ENCODE results near the gene C1orf116. TPM values are rescaled to one million over a fixed set of nuclear protein-coding genes. Genes with fewer than 3 reads are reported as not detected.

C1orf116 gene
- total RNA-seq, 1 donor from 2014 or later = not detected

GRCh38 chr1:207073906-207074820 is 41.6 kb upstream of the C1orf116 start:
- H3K27me3 ChIP-seq (ENCODE audit: control insufficient read depth in 3 of 3, insufficient read depth in 3 of 3, low read length in 3 of 3) = no peaks in the 10 kb centered on the region
- no peak overlapping the region for H3K27ac ChIP-seq (ENCODE audit: low read depth, low read length)
- peaks cover 17 to 59% (median 44%) of the 10 kb centered on the region in 3 donors for H3K36me3 ChIP-seq (ENCODE audit: control insufficient read depth in 3 of 3, insufficient read depth in 3 of 3, low read length in 3 of 3)
- H3K9me3 ChIP-seq (ENCODE audit: control insufficient read depth in 3 of 3, low read length in 3 of 3) = no peaks in the 10 kb centered on the region
- H3K4me3 ChIP-seq (ENCODE audit: low read length in 3 of 3) = no peak overlapping the region
- H3K9ac ChIP-seq (ENCODE audit: low read depth in 1 of 3, low read length in 3 of 3) = no peak overlapping the region
- H3K4me1 ChIP-seq (ENCODE audit: control insufficient read depth in 3 of 3, insufficient read depth in 3 of 3, low read length in 3 of 3) = peaks cover 7 to 15% (median 11%) of the 10 kb centered on the region in 3 donors

- H3K36me3 ChIP-seq (ENCODE audit: control insufficient read depth in 3 of 3, insufficient read depth in 3 of 3, low read length in 3 of 3) = peaks cover 31 to 65% (median 57%) of the 10 kb centered on the region in 3 donors
- no peaks in the 10 kb centered on the region for H3K27me3 ChIP-seq (ENCODE audit: control insufficient read depth in 3 of 3, insufficient read depth in 3 of 3, low read length in 3 of 3)
- peaks cover 2 to 15% (median 11%) of the 10 kb centered on the region in 3 donors for H3K4me1 ChIP-seq (ENCODE audit: control insufficient read depth in 3 of 3, insufficient read depth in 3 of 3, low read length in 3 of 3)
- H3K4me3 ChIP-seq (ENCODE audit: low read length in 3 of 3) = no peak overlapping the region
- H3K9ac ChIP-seq (ENCODE audit: low read depth in 1 of 3, low read length in 3 of 3) = no peak overlapping the region
- no peaks in the 10 kb centered on the region for H3K9me3 ChIP-seq (ENCODE audit: control insufficient read depth in 3 of 3, low read length in 3 of 3)
- no peak overlapping the region for H3K27ac ChIP-seq (ENCODE audit: low read depth, low read length)
Observed at GRCh38 chr1:207072233-207072632, 39.7 kb upstream of the C1orf116 start.

GRCh38 chr1:207071426-207071825 is 38.9 kb upstream of the C1orf116 start:
- Histone ChIP-seq H3K9me3 (ENCODE audit: control insufficient read depth in 3 of 3, low read length in 3 of 3) (no peaks in the 10 kb centered on the region), H3K36me3 (ENCODE audit: control insufficient read depth in 3 of 3, insufficient read depth in 3 of 3, low read length in 3 of 3) (peaks cover 31 to 69% (median 57%) of the 10 kb centered on the region in 3 donors), H3K9ac (ENCODE audit: low read depth in 1 of 3, low read length in 3 of 3) (no peak overlapping the region), H3K4me3 (ENCODE audit: low read length in 3 of 3) (no peak overlapping the region), H3K27me3 (ENCODE audit: control insufficient read depth in 3 of 3, insufficient read depth in 3 of 3, low read length in 3 of 3) (no peaks in the 10 kb centered on the region), H3K4me1 (ENCODE audit: control insufficient read depth in 3 of 3, insufficient read depth in 3 of 3, low read length in 3 of 3) (peaks cover 0 to 8% (median 8%) of the 10 kb centered on the region in 3 donors), H3K27ac (ENCODE audit: low read depth, low read length) (no peak overlapping the region)

- H3K36me3 ChIP-seq (ENCODE audit: control insufficient read depth in 3 of 3, insufficient read depth in 3 of 3, low read length in 3 of 3) = peaks cover 31 to 75% (median 57%) of the 10 kb centered on the region in 3 donors
- no peak overlapping the region for H3K9ac ChIP-seq (ENCODE audit: low read depth in 1 of 3, low read length in 3 of 3)
- no peaks in the 10 kb centered on the region for H3K9me3 ChIP-seq (ENCODE audit: control insufficient read depth in 3 of 3, low read length in 3 of 3)
- no peak overlapping the region for H3K27ac ChIP-seq (ENCODE audit: low read depth, low read length)
- H3K4me3 ChIP-seq (ENCODE audit: low read length in 3 of 3) = no peak overlapping the region
- H3K27me3 ChIP-seq (ENCODE audit: control insufficient read depth in 3 of 3, insufficient read depth in 3 of 3, low read length in 3 of 3) = no peaks in the 10 kb centered on the region
- peaks cover 0 to 7% (median 5%) of the 10 kb centered on the region in 3 donors for H3K4me1 ChIP-seq (ENCODE audit: control insufficient read depth in 3 of 3, insufficient read depth in 3 of 3, low read length in 3 of 3)
Observed at GRCh38 chr1:207070811-207071210, 38.3 kb upstream of the C1orf116 start.

- H3K9me3 ChIP-seq (ENCODE audit: control insufficient read depth in 3 of 3, low read length in 3 of 3) = no peaks in the 10 kb centered on the region
- H3K4me1 ChIP-seq (ENCODE audit: control insufficient read depth in 3 of 3, insufficient read depth in 3 of 3, low read length in 3 of 3) = peaks cover 0 to 7% (median 5%) of the 10 kb centered on the region in 3 donors
- peaks cover 31 to 75% (median 54%) of the 10 kb centered on the region in 3 donors for H3K36me3 ChIP-seq (ENCODE audit: control insufficient read depth in 3 of 3, insufficient read depth in 3 of 3, low read length in 3 of 3)
- no peak overlapping the region for H3K27ac ChIP-seq (ENCODE audit: low read depth, low read length)
- peak overlapping the region in 1 of 3 donors; percentile 8 for H3K9ac ChIP-seq (ENCODE audit: low read depth in 1 of 3, low read length in 3 of 3)
- H3K4me3 ChIP-seq (ENCODE audit: low read length in 3 of 3) = no peak overlapping the region
- H3K27me3 ChIP-seq (ENCODE audit: control insufficient read depth in 3 of 3, insufficient read depth in 3 of 3, low read length in 3 of 3) = no peaks in the 10 kb centered on the region
Observed at GRCh38 chr1:207069858-207070506, 37.4 kb upstream of the C1orf116 start.

GRCh38 chr1:207069061-207069460 is 36.5 kb upstream of the C1orf116 start:
- Histone ChIP-seq H3K27me3 (ENCODE audit: control insufficient read depth in 3 of 3, insufficient read depth in 3 of 3, low read length in 3 of 3) (no peaks in the 10 kb centered on the region), H3K9ac (ENCODE audit: low read depth in 1 of 3, low read length in 3 of 3) (no peak overlapping the region), H3K36me3 (ENCODE audit: control insufficient read depth in 3 of 3, insufficient read depth in 3 of 3, low read length in 3 of 3) (peaks cover 34 to 69% (median 45%) of the 10 kb centered on the region in 3 donors), H3K4me3 (ENCODE audit: low read length in 3 of 3) (no peak overlapping the region), H3K27ac (ENCODE audit: low read depth, low read length) (no peak overlapping the region), H3K9me3 (ENCODE audit: control insufficient read depth in 3 of 3, low read length in 3 of 3) (no peaks in the 10 kb centered on the region), H3K4me1 (ENCODE audit: control insufficient read depth in 3 of 3, insufficient read depth in 3 of 3, low read length in 3 of 3) (peaks cover 3 to 10% (median 9%) of the 10 kb centered on the region in 3 donors)

- H3K27ac ChIP-seq (ENCODE audit: low read depth, low read length) = no peak overlapping the region
- H3K27me3 ChIP-seq (ENCODE audit: control insufficient read depth in 3 of 3, insufficient read depth in 3 of 3, low read length in 3 of 3) = no peaks in the 10 kb centered on the region
- no peaks in the 10 kb centered on the region for H3K9me3 ChIP-seq (ENCODE audit: control insufficient read depth in 3 of 3, low read length in 3 of 3)
- H3K36me3 ChIP-seq (ENCODE audit: control insufficient read depth in 3 of 3, insufficient read depth in 3 of 3, low read length in 3 of 3) = peaks cover 48 to 75% (median 52%) of the 10 kb centered on the region in 3 donors
- H3K9ac ChIP-seq (ENCODE audit: low read depth in 1 of 3, low read length in 3 of 3) = no peak overlapping the region
- peaks cover 3 to 18% (median 10%) of the 10 kb centered on the region in 3 donors for H3K4me1 ChIP-seq (ENCODE audit: control insufficient read depth in 3 of 3, insufficient read depth in 3 of 3, low read length in 3 of 3)
- H3K4me3 ChIP-seq (ENCODE audit: low read length in 3 of 3) = no peak overlapping the region
Observed at GRCh38 chr1:207067665-207068064, 35.1 kb upstream of the C1orf116 start.

- no peak overlapping the region for H3K9ac ChIP-seq (ENCODE audit: low read depth in 1 of 3, low read length in 3 of 3)
- H3K9me3 ChIP-seq (ENCODE audit: control insufficient read depth in 3 of 3, low read length in 3 of 3) = no peaks in the 10 kb centered on the region
- no peaks in the 10 kb centered on the region for H3K27me3 ChIP-seq (ENCODE audit: control insufficient read depth in 3 of 3, insufficient read depth in 3 of 3, low read length in 3 of 3)
- peaks cover 3 to 18% (median 10%) of the 10 kb centered on the region in 3 donors for H3K4me1 ChIP-seq (ENCODE audit: control insufficient read depth in 3 of 3, insufficient read depth in 3 of 3, low read length in 3 of 3)
- H3K4me3 ChIP-seq (ENCODE audit: low read length in 3 of 3) = no peak overlapping the region
- no peak overlapping the region for H3K27ac ChIP-seq (ENCODE audit: low read depth, low read length)
- H3K36me3 ChIP-seq (ENCODE audit: control insufficient read depth in 3 of 3, insufficient read depth in 3 of 3, low read length in 3 of 3) = peaks cover 50 to 75% (median 53%) of the 10 kb centered on the region in 3 donors
Observed at GRCh38 chr1:207067185-207067584, 34.6 kb upstream of the C1orf116 start.

GRCh38 chr1:207064561-207064960 is 32.0 kb upstream of the C1orf116 start:
- Histone ChIP-seq H3K27me3 (ENCODE audit: control insufficient read depth in 3 of 3, insufficient read depth in 3 of 3, low read length in 3 of 3) (no peaks in the 10 kb centered on the region), H3K36me3 (ENCODE audit: control insufficient read depth in 3 of 3, insufficient read depth in 3 of 3, low read length in 3 of 3) (peaks cover 39 to 61% (median 50%) of the 10 kb centered on the region in 3 donors), H3K9ac (ENCODE audit: low read depth in 1 of 3, low read length in 3 of 3) (peak overlapping the region in 1 of 3 donors; percentile 61), H3K9me3 (ENCODE audit: control insufficient read depth in 3 of 3, low read length in 3 of 3) (no peaks in the 10 kb centered on the region), H3K4me1 (ENCODE audit: control insufficient read depth in 3 of 3, insufficient read depth in 3 of 3, low read length in 3 of 3) (peaks cover 4 to 22% (median 17%) of the 10 kb centered on the region in 3 donors), H3K27ac (ENCODE audit: low read depth, low read length) (peak overlapping the region; percentile 57), H3K4me3 (ENCODE audit: low read length in 3 of 3) (no peak overlapping the region)

Data from skeletal muscle tissue (tissue), 4 donors.